ENCODE data around the gene UNC13C. TPM values are rescaled to one million over a fixed set of nuclear protein-coding genes. Genes with fewer than 3 reads are reported as not detected.

The UNC13C gene
- total RNA-seq, 1 donor from 2014 or later = 0.18 TPM

GRCh38 chr15:53963801-53964200 is 14.4 kb upstream of the UNC13C start:
- FAIRE-seq = no peak
- H3K27me3 ChIP-seq (ENCODE audit: insufficient read depth, low read length) = no peaks in the 10 kb centered on the region
- no peak overlapping the region for H3K27ac Mint-ChIP-seq (ENCODE audit: unreplicated experiment)
- no peak for TF ChIP-seq CTCF (IDR thresholded peaks at IDR 0.05; ENCODE audit: insufficient read depth, low read depth, low read length)
- no peak for TF ChIP-seq EZH2 (IDR thresholded peaks at IDR 0.05; ENCODE audit: insufficient read depth, low read length)
- no peaks in the 10 kb centered on the region for H3K79me2 ChIP-seq (ENCODE audit: insufficient read depth, low read length)
- no peak overlapping the region for H3K4me3 ChIP-seq (ENCODE audit: insufficient read depth, low read depth, low read length)
- no peak overlapping the region for H3K4me3 Mint-ChIP-seq (ENCODE audit: unreplicated experiment)
- no peaks in the 10 kb centered on the region for H3K4me1 ChIP-seq (ENCODE audit: insufficient read depth, low read length)
- no peaks in the 10 kb centered on the region for H4K20me1 ChIP-seq (ENCODE audit: insufficient read depth, low read length)
- H3K27ac ChIP-seq (ENCODE audit: low read depth, low read length) = no peak overlapping the region
- H3K4me1 Mint-ChIP-seq (ENCODE audit: low read depth, unreplicated experiment) = no peaks in the 10 kb centered on the region
- DNase-seq (ENCODE audit: low read depth) = no peak
- no peak overlapping the region for H3K4me2 ChIP-seq (ENCODE audit: low read length)
- no peak overlapping the region for H3K9ac ChIP-seq (ENCODE audit: low read length)
- H3K9me3 ChIP-seq (ENCODE audit: insufficient read depth, low read depth, low read length) = no peaks in the 10 kb centered on the region
- no peaks in the 10 kb centered on the region for H3K36me3 ChIP-seq (ENCODE audit: insufficient read depth, low read length)
- H2AFZ ChIP-seq (ENCODE audit: low read depth, low read length) = no peak overlapping the region
- no peaks in the 10 kb centered on the region for H3K36me3 Mint-ChIP-seq (ENCODE audit: low read depth, unreplicated experiment)
- peaks cover 3% of the 10 kb centered on the region for H3K27me3 Mint-ChIP-seq (ENCODE audit: low read depth, unreplicated experiment)
- no peaks in the 10 kb centered on the region for H3K9me3 Mint-ChIP-seq (ENCODE audit: unreplicated experiment)

DNA sequence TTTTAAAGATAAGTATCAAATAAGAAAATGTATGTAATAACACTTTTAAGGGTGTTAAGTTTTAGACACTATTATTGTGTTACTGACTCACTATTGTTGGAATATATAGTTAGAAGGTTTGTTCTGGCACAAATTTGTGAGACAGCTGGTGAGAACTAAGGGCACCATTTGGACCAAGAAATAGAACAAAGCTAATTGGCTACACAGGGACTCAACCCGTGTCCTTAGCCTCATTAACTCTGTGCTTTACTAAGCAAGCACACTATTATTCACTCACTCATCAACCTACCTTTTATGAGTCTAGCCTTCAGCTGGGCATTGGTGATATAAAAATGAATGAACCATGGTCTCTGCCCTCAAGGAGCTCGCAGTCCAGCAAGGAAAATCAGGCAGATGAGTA is 4.1 kb upstream of the UNC13C start:
- Histone ChIP-seq H3K4me3 (ENCODE audit: insufficient read depth, low read depth, low read length) (no peak overlapping the region), H3K27ac (ENCODE audit: low read depth, low read length) (no peak overlapping the region), H2AFZ (ENCODE audit: low read depth, low read length) (no peak overlapping the region), H3K9me3 (ENCODE audit: insufficient read depth, low read depth, low read length) (no peaks in the 10 kb centered on the region), H4K20me1 (ENCODE audit: insufficient read depth, low read length) (no peaks in the 10 kb centered on the region), H3K36me3 (ENCODE audit: insufficient read depth, low read length) (no peaks in the 10 kb centered on the region), H3K27me3 (ENCODE audit: insufficient read depth, low read length) (peaks cover 4% of the 10 kb centered on the region), H3K4me2 (ENCODE audit: low read length) (no peak overlapping the region), H3K4me1 (ENCODE audit: insufficient read depth, low read length) (no peaks in the 10 kb centered on the region), H3K9ac (ENCODE audit: low read length) (no peak overlapping the region), H3K79me2 (ENCODE audit: insufficient read depth, low read length) (no peaks in the 10 kb centered on the region)
- Mint-ChIP-seq H3K27ac (ENCODE audit: unreplicated experiment) (no peak overlapping the region), H3K9me3 (ENCODE audit: unreplicated experiment) (peaks cover 2% of the 10 kb centered on the region), H3K4me3 (ENCODE audit: unreplicated experiment) (no peak overlapping the region), H3K27me3 (ENCODE audit: low read depth, unreplicated experiment) (peaks cover 12% of the 10 kb centered on the region), H3K36me3 (ENCODE audit: low read depth, unreplicated experiment) (no peaks in the 10 kb centered on the region), H3K4me1 (ENCODE audit: low read depth, unreplicated experiment) (no peaks in the 10 kb centered on the region)
- TF ChIP-seq EZH2 (IDR thresholded peaks at IDR 0.05; ENCODE audit: insufficient read depth, low read length) = no peak
- TF ChIP-seq CTCF (IDR thresholded peaks at IDR 0.05; ENCODE audit: insufficient read depth, low read depth, low read length) = no peak
- no peak for DNase-seq (ENCODE audit: low read depth)
- no peak for FAIRE-seq

DNA sequence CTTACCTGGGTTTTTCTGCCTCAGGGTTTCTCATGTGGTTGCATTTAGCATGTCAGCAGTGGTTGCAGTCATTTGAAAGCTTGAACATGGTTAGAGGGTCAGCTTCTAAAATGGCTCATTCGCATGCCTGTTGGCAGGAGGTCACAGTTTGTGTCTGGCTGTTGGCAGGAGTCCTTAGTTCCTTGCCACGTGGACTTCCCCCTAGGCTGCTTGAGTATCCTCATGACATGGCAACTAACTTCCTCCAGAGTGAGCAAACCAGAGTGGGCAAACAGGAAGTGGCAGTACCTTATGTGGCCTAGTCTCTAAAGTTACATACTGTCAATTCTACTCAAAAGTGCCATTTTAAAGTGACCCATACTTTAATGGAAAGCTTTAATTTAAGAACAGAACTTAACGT is 3.4 kb upstream of the UNC13C start:
- TF ChIP-seq EZH2 (IDR thresholded peaks at IDR 0.05; ENCODE audit: insufficient read depth, low read length) (no peak), CTCF (IDR thresholded peaks at IDR 0.05; ENCODE audit: insufficient read depth, low read depth, low read length) (no peak)
- H3K27me3 ChIP-seq (ENCODE audit: insufficient read depth, low read length) = peaks cover 4% of the 10 kb centered on the region
- H3K36me3 ChIP-seq (ENCODE audit: insufficient read depth, low read length) = no peaks in the 10 kb centered on the region
- H3K9ac ChIP-seq (ENCODE audit: low read length) = no peak overlapping the region
- Mint-ChIP-seq H3K36me3 (ENCODE audit: low read depth, unreplicated experiment) (no peaks in the 10 kb centered on the region), H3K4me3 (ENCODE audit: unreplicated experiment) (no peak overlapping the region), H3K27ac (ENCODE audit: unreplicated experiment) (no peak overlapping the region), H3K4me1 (ENCODE audit: low read depth, unreplicated experiment) (no peaks in the 10 kb centered on the region), H3K27me3 (ENCODE audit: low read depth, unreplicated experiment) (peaks cover 13% of the 10 kb centered on the region), H3K9me3 (ENCODE audit: unreplicated experiment) (peaks cover 2% of the 10 kb centered on the region)
- no peak overlapping the region for H2AFZ ChIP-seq (ENCODE audit: low read depth, low read length)
- H3K4me3 ChIP-seq (ENCODE audit: insufficient read depth, low read depth, low read length) = no peak overlapping the region
- H3K27ac ChIP-seq (ENCODE audit: low read depth, low read length) = no peak overlapping the region
- DNase-seq (ENCODE audit: low read depth) (no peak), FAIRE-seq (no peak)
- H4K20me1 ChIP-seq (ENCODE audit: insufficient read depth, low read length) = no peaks in the 10 kb centered on the region
- no peak overlapping the region for H3K4me2 ChIP-seq (ENCODE audit: low read length)
- no peaks in the 10 kb centered on the region for H3K79me2 ChIP-seq (ENCODE audit: insufficient read depth, low read length)
- no peaks in the 10 kb centered on the region for H3K9me3 ChIP-seq (ENCODE audit: insufficient read depth, low read depth, low read length)
- H3K4me1 ChIP-seq (ENCODE audit: insufficient read depth, low read length) = no peaks in the 10 kb centered on the region

Data from astrocyte (in vitro differentiated cells and primary cell).